PFSK-1 (cell line): ENCODE data around the gene KRTAP5-8.

ENCODE experiments used
- SIN3A ChIP-seq: IDR thresholded peaks from 2 replicates; pipeline ENCODE4 v1.6.1; 2012; ENCODE audit warnings: mild to moderate bottlenecking, low read length, moderate library complexity, borderline replicate concordance; ENCODE audit not compliant: insufficient read depth
- TAF1 ChIP-seq: IDR thresholded peaks from 2 replicates; pipeline ENCODE4 v1.6.1; 2012; ENCODE audit warnings: low read length, control low read depth, borderline replicate concordance; ENCODE audit not compliant: insufficient read depth

- TF ChIP-seq SIN3A (no peak), TAF1 (no peak)
These were observed 38.7 kb upstream of the KRTAP5-8 start for GRCh38 chr11:71499125-71499524.
